ENCODE measurements around the gene LYZL2.
"Not testable (repeated sequence)": the region's sequence is repeated elsewhere in the genome, so short reads cannot be mapped to it uniquely, and the experiment has no call there.

The LYZL2 gene

GRCh38 chr10:30644408-30644861 lies 14.9 kb upstream of the LYZL2 start:
- POLR2A ChIA-PET; DNase-seq (ENCODE audit: extremely low spot score): not testable (repeated sequence)
- CTCF ChIA-PET, result interaction anchor here (0.6 kb wide), 1 partner anchor 1708 kb away, joined by 6 read pairs; no protein-coding TSS in a partner anchor
- TF ChIP-seq CTBP1 (IDR thresholded peaks at IDR 0.05; ENCODE audit: borderline replicate concordance) (0 out of 2 replicates have a peak, but pooled peaks have one; percentile 13), L3MBTL2 (conservative IDR thresholded peaks at IDR 0.05) (peak; percentile 63)

- CTCF ChIA-PET, result interaction anchor here (0.7 kb wide), 1 partner anchor 37 kb away, joined by 3 read pairs; no protein-coding TSS in a partner anchor
- POLR2A ChIA-PET; DNase-seq (ENCODE audit: extremely low spot score): not testable (repeated sequence)
These were observed 14.1 kb upstream of the LYZL2 start for GRCh38 chr10:30643557-30644199.

- DNase-seq (ENCODE audit: extremely low spot score); POLR2A ChIA-PET; CTCF ChIA-PET: not testable (repeated sequence)
These were observed 13.3 kb upstream of the LYZL2 start for GRCh38 chr10:30642856-30643255.

GRCh38 chr10:30639946-30640786 lies 10.6 kb upstream of the LYZL2 start:
- CTCF ChIA-PET, result interaction anchor here (0.6 to 1.2 kb wide), 19 partner anchors 8 to 1861 kb away, joined by 3 to 7 read pairs (median 4); partner anchors contain the start of gene LYZL2
- no peak for TF ChIP-seq ARNT (IDR thresholded peaks at IDR 0.05)
- TF ChIP-seq NFRKB (IDR thresholded peaks at IDR 0.05), result no peak
- TF ChIP-seq HDGF (IDR thresholded peaks at IDR 0.05; ENCODE audit: borderline replicate concordance), result no peak
- no peak for TF ChIP-seq PKNOX1 (IDR thresholded peaks at IDR 0.05)
- TF ChIP-seq L3MBTL2 (conservative IDR thresholded peaks at IDR 0.05), result no peak
- no peak for TF ChIP-seq FOXK2 (IDR thresholded peaks at IDR 0.05)
- TF ChIP-seq SUZ12 (IDR thresholded peaks at IDR 0.05), result no peak
- TF ChIP-seq TARDBP (IDR thresholded peaks at IDR 0.05), result no peak
- no peak for TF ChIP-seq CTBP1 (IDR thresholded peaks at IDR 0.05; ENCODE audit: borderline replicate concordance)
- no peak for TF ChIP-seq LEF1 (IDR thresholded peaks at IDR 0.05; ENCODE audit: borderline replicate concordance)
- peak; percentile 21 for DNase-seq (ENCODE audit: extremely low spot score)
- POLR2A ChIA-PET, result no interaction called here

- CTCF ChIA-PET, result interaction anchor here (0.6 kb wide), 1 partner anchor 295 kb away, joined by 5 read pairs; no protein-coding TSS in a partner anchor
- POLR2A ChIA-PET, result no interaction called here
- TF ChIP-seq SUZ12 (IDR thresholded peaks at IDR 0.05) (no peak), FOXA1 (IDR thresholded peaks at IDR 0.05) (no peak), CTBP1 (IDR thresholded peaks at IDR 0.05; ENCODE audit: borderline replicate concordance) (no peak), BHLHE40 (IDR thresholded peaks at IDR 0.05; ENCODE audit: borderline replicate concordance) (no peak), L3MBTL2 (conservative IDR thresholded peaks at IDR 0.05) (no peak)
- DNase-seq (ENCODE audit: extremely low spot score), result no peak
These were observed 8.4 kb upstream of the LYZL2 start for GRCh38 chr10:30637881-30638467.

GRCh38 chr10:30631188-30631587 lies 1.6 kb upstream of the LYZL2 start:
- ChIA-PET POLR2A (no interaction called here), CTCF (no interaction called here)
- no peak for DNase-seq (ENCODE audit: extremely low spot score)
- no peak for TF ChIP-seq SUZ12 (IDR thresholded peaks at IDR 0.05)
- no peak for TF ChIP-seq FOXM1 (IDR thresholded peaks at IDR 0.05; ENCODE audit: borderline replicate concordance)

- no peak for DNase-seq (ENCODE audit: extremely low spot score)
- ChIA-PET CTCF (interaction anchor here (2.6 kb wide), 1 partner anchor 9 kb away, joined by 7 read pairs; no protein-coding TSS in a partner anchor), POLR2A (no interaction called here)
- TF ChIP-seq TARDBP (IDR thresholded peaks at IDR 0.05), result no peak
These were observed 1.0 kb upstream of the LYZL2 start for GRCh38 chr10:30630571-30630970.

GRCh38 chr10:30628576-30628975 lies 977 bp downstream of the LYZL2 start:
- POLR2A ChIA-PET, result not testable (repeated sequence)

GRCh38 chr10:30626837-30627236 lies 2.7 kb downstream of the LYZL2 start:
- DNase-seq (ENCODE audit: extremely low spot score); POLR2A ChIA-PET; CTCF ChIA-PET: not testable (repeated sequence)

More at GRCh38 chr10:30628576-30628975, 977 bp downstream of the LYZL2 start:
- CTCF ChIA-PET, result interaction anchor here (2.6 kb wide), 1 partner anchor 11 kb away, joined by 7 read pairs; no protein-coding TSS in a partner anchor
- not testable (repeated sequence) for DNase-seq (ENCODE audit: extremely low spot score)

GRCh38 chr10:30626196-30626595 lies 3.4 kb downstream of the LYZL2 start:
- POLR2A ChIA-PET; DNase-seq (ENCODE audit: extremely low spot score): not testable (repeated sequence)
- CTCF ChIA-PET, result interaction anchor here (0.9 kb wide), 1 partner anchor 22 kb away, joined by 4 read pairs; no protein-coding TSS in a partner anchor

Measured in HEK293T (cell line).